HG03280 (cell line): ENCODE results near the gene CACNG7.
"Not testable (repeated sequence)": the region's sequence is repeated elsewhere in the genome, so short reads cannot be mapped to it uniquely, and the experiment has no call there.

Experiments
- ATAC-seq: cut with Tn5 transposase; IDR thresholded peaks from one replicate; pipeline ENCODE4 v1.9.1; 2021; ENCODE audit warnings: mild to moderate bottlenecking, moderate library complexity; ENCODE audit not compliant: unreplicated experiment

Gene CACNG7

GRCh38 chr19:53904909-53905308, 4.2 kb upstream of the CACNG7 start:
- ATAC-seq: no peak

DNA sequence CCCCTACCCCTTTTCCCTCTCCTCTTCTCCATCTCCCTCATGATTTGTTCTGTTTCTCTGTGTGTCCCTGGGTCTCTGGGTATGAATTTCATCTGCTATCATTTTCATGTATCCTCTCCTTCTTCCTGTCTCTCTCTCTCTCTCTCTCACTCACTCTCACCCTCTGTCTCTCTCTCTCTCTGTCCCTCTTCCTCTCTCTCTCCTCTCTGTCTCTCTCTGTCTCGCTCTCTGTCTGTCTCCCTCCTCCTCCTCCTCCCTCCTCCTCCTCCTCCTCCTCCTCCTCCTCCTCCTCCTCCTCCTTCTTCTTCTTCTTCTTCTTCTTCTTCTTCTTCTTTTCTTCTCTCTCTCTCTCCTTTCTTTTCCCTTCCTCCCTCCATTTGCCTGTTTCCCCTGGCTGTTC, 3.3 kb upstream of the CACNG7 start:
- ATAC-seq: no peak

DNA sequence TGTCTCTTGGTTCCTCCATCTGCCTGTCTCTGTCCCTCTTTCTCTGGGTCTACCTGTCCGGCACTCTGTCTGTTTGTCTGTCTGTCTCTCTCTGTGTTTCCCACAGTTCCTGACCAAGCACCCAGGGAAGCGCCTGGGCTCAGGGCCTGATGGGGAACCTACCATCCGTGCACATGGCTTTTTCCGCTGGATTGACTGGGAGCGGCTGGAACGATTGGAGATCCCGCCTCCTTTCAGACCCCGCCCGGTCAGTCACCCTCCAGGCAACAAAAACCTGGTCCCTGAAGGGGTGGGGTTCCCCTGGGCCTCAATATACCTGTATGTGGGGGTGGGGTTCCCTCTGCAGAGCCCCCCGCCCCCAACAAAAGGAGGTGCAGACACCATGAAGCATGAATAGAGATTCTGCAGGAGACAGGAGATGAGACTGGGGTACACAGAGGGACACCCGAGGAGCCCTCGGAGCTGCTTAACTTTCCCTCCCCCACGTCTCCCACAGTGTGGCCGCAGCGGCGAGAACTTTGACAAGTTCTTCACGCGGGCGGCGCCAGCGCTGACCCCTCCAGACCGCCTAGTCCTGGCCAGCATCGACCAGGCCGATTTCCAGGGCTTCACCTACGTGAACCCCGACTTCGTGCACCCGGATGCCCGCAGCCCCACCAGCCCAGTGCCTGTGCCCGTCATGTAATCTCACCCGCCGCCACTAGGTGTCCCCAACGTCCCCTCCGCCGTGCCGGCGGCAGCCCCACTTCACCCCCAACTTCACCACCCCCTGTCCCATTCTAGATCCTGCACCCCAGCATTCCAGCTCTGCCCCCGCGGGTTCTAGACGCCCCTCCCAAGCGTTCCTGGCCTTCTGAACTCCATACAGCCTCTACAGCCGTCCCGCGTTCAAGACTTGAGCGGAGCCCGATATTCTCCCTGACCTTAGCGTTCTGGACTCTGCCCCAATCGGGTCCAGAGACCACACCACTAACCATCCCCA, 2.6 kb upstream of the CACNG7 start:
- ATAC-seq: no peak

DNA sequence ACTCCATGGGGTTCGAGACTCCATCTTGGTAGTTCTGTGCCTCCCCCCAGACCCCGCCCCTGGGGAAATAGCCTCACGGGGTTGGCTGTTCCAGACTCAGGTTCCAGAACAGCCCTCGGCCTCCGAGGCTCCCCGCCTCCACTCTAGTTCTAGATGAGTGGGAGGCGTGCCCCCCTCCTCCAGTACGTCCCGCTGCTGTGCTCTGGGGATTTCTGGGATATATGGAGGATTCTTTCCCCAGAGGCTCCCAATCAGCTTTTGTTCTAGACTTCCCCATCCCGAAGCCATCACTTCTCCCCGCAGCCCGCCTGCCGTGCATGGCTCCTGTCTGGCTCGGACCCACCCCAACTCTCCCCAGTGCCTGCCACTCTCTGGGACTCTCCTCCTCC, 1.9 kb upstream of the CACNG7 start:
- ATAC-seq: no peak

GRCh38 chr19:53907690-53908089, 1.4 kb upstream of the CACNG7 start:
- no peak for ATAC-seq

DNA sequence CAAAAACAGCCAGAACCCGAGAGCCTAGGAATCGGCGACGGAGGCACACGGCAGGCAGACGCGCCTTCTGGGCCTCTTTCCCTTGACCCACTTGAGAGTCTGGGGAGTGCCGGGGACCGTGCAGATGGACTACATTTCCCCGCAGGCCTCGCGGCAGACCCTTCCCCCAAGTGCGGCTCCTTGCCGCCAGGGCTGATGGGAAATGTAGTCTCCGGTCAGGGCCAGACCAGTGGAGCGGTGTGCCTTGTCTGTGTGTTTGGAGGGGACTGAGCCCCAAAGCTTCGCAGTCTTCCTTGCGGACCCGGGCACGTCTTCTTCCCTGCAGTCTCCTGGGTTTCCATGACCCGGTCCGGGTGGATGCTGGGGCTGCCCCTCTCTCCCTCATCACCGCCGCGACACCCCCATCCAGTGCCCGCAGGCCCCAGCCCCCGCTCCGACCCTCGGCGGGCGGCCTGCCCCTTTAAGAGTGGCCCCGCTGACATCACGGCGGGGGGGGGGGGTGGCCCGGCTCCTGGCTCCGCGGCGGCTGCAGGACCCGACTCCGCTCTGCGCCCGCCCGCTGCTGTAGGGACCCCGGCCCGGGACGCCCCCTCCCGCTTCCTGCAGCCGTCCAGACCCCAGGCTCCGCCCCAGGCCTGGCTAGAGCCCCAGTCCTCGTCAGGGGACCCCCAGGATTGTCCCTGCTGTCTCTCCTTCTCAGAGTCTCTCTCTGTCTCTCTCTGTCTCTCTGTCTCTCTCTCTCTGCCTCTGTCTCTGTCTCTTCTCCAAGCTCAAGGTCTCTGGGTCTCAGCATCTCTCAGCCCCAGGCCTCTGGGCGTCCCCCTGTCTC, 758 bp upstream of the CACNG7 start:
- ATAC-seq: no peak

- no peak for ATAC-seq
Measured at GRCh38 chr19:53909471-53910169, 542 bp downstream of the CACNG7 start.

- ATAC-seq: no peak
Measured at GRCh38 chr19:53910170-53910518, 1.1 kb downstream of the CACNG7 start.

DNA sequence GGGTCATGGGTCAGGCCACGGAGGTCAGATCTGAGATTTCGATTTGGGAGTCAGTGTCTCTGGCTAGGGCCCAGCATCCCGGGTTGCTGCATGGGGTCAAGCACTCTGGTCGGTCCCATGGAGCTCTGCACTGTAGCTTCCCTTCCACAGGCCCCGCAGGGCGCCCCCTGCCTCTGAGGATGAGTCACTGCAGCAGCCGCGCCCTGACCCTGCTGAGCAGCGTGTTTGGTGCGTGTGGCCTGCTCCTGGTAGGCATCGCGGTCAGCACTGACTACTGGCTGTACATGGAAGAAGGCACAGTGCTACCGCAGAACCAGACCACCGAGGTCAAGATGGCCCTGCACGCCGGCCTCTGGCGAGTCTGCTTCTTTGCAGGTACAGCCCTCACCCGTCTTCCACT, 3.6 kb downstream of the CACNG7 start:
- no peak for ATAC-seq

DNA sequence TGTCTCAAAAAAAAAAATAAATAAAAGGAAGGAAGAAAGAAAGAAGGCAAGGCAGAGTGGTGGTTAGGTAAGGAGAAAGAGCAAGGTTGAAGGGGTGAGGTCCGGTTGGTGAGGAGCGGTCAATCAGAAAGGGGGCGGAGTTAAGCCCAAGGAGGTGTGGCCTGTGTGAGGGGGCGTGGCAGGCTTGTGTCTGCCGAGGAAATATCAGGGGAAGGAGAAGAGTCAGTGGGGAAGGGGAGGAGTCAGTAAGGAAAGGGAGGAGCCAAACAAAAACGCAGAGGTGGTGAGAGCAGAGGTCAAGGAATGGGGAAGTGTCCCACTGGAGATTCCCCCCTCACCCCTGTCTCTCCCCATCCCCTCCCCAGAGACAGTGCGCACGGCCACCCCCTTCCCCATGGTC, 5.9 kb downstream of the CACNG7 start:
- ATAC-seq: no peak

DNA sequence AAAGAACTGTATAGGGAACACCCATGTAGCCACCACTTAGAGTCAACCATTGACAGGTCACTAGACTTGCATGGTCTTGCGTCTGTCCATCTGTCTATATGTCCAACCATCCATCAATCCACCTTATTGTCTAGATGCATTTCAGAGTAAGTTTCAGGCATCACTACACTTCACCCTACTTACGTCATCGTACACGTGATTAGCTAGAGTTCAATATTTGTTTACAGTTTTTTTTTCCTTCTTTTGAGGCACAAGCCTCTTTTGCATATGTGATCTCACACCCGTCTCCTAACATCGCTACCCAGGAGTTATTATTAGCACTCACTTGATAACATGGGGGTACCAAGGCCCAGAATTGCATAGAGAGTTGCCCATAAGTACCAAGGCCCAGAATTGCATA, 6.9 kb downstream of the CACNG7 start:
- no peak for ATAC-seq

- no peak for ATAC-seq
Measured at GRCh38 chr19:53917356-53917755, 8.3 kb downstream of the CACNG7 start.

DNA sequence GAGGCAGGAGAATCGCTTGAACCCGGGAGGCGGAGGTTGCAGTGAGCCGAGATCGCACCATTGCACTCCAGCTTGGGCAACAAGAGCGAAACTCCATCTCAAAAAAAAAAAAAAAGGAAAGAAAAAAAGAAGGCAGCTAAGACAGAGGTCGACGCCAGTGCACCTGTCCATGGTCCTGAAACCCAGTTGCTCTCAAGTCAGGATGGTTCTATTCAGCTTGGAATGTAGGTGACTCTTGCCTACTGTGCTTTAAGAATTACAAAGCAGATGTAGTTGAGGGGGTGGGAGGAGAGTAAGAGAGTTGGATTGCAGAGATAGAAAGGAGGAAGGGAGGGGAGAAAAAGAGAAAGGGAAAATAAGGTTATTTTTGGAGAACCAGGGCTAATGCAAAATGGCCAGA, 18.7 kb downstream of the CACNG7 start:
- ATAC-seq: no peak

DNA sequence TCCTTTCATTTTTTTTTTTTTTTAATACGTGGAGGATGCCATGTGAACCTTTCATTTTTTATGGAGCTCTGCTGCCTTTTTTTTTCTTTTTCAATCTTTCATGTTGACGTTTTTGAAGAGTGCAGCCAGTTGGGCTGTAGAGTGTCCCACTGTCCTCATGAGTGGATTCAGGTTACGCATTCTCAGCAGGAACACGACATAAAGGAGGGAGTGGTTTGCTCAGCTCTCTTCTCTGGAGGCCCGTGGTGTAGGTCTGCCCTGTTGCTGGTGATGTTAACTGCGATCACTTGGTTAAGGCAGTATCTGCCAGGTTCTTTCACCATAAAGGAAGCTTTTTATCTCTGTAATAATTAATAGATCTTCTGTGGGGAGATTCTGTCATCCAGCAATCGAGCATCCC, 27.0 kb downstream of the CACNG7 start:
- no peak for ATAC-seq

DNA sequence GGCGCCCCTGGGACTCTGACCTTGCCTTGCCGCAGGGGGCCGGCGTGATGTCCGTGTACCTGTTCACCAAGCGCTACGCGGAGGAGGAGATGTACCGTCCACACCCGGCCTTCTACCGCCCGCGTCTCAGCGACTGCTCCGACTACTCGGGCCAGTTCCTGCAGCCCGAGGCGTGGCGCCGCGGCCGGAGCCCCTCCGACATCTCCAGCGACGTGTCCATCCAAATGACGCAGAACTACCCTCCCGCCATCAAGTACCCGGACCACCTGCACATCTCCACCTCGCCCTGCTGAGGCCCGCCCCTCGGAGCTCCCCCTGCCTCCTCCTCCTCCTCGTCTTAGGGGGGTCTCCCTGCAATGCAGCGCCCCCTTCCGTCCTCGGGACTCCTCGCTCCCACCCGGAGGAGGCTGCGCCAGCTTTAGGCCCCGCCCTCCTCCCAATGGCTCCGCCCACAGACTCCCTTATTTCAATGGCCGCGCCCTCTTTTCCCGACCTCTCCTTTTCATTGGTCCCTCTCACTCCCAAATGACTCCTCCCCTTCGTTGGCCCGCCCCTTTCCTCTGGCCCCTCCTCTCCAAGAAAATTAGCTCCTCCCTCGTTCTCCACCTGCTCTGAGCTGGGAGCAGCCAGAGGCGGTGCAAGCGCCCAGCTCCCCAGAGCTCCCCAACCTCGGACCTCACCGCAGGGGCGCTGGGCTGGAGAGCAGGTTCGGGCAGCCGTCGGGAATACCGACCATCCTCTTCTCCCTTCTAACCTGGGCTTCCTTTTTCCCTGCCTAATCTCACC, 33.1 kb downstream of the CACNG7 start:
- no peak for ATAC-seq

- ATAC-seq: no peak
Measured at GRCh38 chr19:53944416-53944815, 35.3 kb downstream of the CACNG7 start.

- no peak for ATAC-seq
Measured at GRCh38 chr19:53944933-53945332, 35.9 kb downstream of the CACNG7 start.

DNA sequence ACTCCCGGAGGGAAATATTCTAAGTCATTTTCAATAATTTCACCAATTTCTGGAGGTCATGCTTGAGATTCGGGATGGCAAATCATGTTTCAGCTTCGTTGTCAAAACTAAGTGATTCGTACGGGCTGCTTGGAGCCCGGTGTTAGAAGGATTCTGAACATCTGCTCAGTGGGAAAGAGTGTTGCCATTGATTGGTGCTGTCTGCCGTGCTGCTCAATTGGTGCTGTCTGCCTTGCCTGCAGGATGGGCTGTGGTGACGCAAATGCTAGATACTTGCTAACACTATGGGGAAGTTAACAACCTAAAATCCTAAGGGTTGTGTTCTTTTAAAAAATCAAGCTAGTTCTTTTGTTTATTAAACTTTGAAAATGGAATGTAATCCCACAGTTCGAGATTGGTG, 36.4 kb downstream of the CACNG7 start:
- ATAC-seq: no peak

- ATAC-seq: no peak
Measured at GRCh38 chr19:53945998-53946397, 36.9 kb downstream of the CACNG7 start.

DNA sequence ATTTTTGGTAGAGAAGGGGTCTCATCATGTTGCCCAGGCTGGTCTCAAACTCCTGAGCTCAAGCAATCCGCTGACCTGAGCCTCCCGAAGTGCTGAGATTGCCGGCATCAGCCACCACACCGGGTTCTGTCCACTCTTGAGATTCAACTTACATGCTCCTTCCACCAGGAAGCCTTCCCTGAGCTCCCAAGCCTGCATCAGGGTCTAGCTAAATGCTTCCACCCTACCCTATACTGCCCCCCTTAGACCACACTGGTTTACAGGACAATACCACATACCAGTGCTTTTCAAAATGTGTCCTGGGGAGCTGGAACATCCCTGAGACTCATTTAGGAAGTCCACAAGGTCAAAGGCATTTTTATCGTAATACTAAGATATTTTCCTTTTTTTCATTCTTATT, 38.5 kb downstream of the CACNG7 start:
- no peak for ATAC-seq

DNA sequence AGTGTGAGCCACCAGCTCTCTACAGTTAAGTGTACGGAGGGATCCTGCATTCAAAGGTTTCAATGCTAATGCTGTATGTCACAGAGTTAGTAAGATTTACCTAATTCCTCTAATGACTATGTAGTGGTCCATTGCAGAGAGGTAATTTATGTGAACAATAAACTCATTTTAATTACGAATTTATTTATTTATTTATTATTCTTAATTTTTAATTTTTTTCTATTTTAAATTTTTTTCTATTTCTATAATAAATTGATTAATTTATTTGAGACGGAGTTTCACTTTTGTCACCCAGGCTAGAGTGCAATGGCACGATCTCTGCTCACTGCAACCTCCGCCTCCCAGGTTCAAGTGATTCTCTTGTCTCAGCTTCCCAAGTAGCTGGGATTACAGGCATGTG, 39.5 kb downstream of the CACNG7 start:
- not testable (repeated sequence) for ATAC-seq
